GM23248 (cell line): ENCODE measurements around the gene P2RX1.

Experiments used
- EZH2 ChIP-seq: fragments of 200-600 bp; sonication (generic); IDR thresholded peaks from 2 replicates; pipeline ENCODE4 v1.6.1; 2018; ENCODE audit warnings: antibody characterized with exemption, mild to moderate bottlenecking; ENCODE audit not compliant: insufficient read depth, poor library complexity, severe bottlenecking
- EZH2phosphoT487 ChIP-seq: fragments of 200-600 bp; sonication (generic); IDR thresholded peaks from 2 replicates; pipeline ENCODE4 v1.6.1; 2018; ENCODE audit warnings: antibody characterized with exemption, moderate library complexity, mild to moderate bottlenecking, low read depth; ENCODE audit not compliant: insufficient read depth

- TF ChIP-seq EZH2phosphoT487 (no peak), EZH2 (no peak)
Observed at GRCh38 chr17:3937359-3937758, 21.1 kb upstream of the P2RX1 start.
